Activated CD4-positive, alpha-beta T cell treated with anti-CD3 and anti-CD28 coated beads for 1 hour (primary cell): ENCODE data around the gene CENPP.

Source experiments
- DNase-seq: peaks from one replicate; pipeline ENCODE4 v3.0.0-alpha.2; 2020

CENPP gene

GRCh38 chr9:92664394-92665152 lies 338.8 kb downstream of the CENPP start:
- no peak for DNase-seq

GRCh38 chr9:92665836-92666235 lies 340.1 kb downstream of the CENPP start:
- DNase-seq = no peak

- no peak for DNase-seq
These were observed 340.5 kb downstream of the CENPP start for GRCh38 chr9:92666236-92666635.

GRCh38 chr9:92666912-92667532 lies 341.3 kb downstream of the CENPP start:
- no peak for DNase-seq

- no peak for DNase-seq
These were observed 343.2 kb downstream of the CENPP start for GRCh38 chr9:92668746-92669526.

- peak; percentile 18 for DNase-seq
These were observed 343.8 kb downstream of the CENPP start for GRCh38 chr9:92669527-92669889.
